IMR-90 (cell line): ENCODE measurements around the gene VPS13C. TPM values are rescaled to one million over a fixed set of nuclear protein-coding genes. Genes with fewer than 3 reads are reported as not detected.
"Not testable (repeated sequence)": the region's sequence is repeated elsewhere in the genome, so short reads cannot be mapped to it uniquely, and the experiment has no call there.

Experiments
- ATAC-seq: fragments of 200-7000 bp; cut with Tn5 transposase; 2 replicates; pipeline ENCODE4 v1.9.1; 2020; ENCODE audit warnings: low read depth, mild to moderate bottlenecking, moderate library complexity
- BruUV-seq: library from RNA; stranded (reverse); fragments of 400-500 nt; replicated peaks from 2 replicates; lab custom pipeline; 2021; lab: Mats Ljungman, UMichigan
- CTCF ChIA-PET: fragments of 300-600 bp; formaldehyde crosslinking; extraction: SDS; loops from one replicate; lab custom pipeline; 2021; ENCODE audit warnings: antibody characterized with exemption; lab: Yijun Ruan, JAX
- POLR2A ChIA-PET: fragments of 300-600 bp; sonication (Branson Sonifier 250); formaldehyde crosslinking; loops from one replicate; lab custom pipeline; 2022; ENCODE audit warnings: antibody characterized with exemption; ENCODE audit not compliant: unreplicated experiment; lab: Charles Lee
- DNase-seq: peaks from one replicate; pipeline ENCODE4 v3.0.0; 2013
- H2AFZ ChIP-seq: replicated peaks from 2 replicates; pipeline ENCODE3; 2013; ENCODE audit warnings: low read length, mild to moderate bottlenecking; ENCODE audit not compliant: poor library complexity
- H2AK5ac ChIP-seq: 2 replicates; pipeline ENCODE4 v1.6.1; 2013; ENCODE audit warnings: low read depth, low read length, inconsistent platforms
- H2AK9ac ChIP-seq: replicated peaks from 2 replicates; pipeline ENCODE3; 2013; ENCODE audit warnings: mild to moderate bottlenecking, low read depth, low read length, moderate library complexity; ENCODE audit not compliant: poor library complexity
- H2BK120ac ChIP-seq: 2 replicates; pipeline ENCODE4 v1.6.1; 2013; ENCODE audit warnings: low read depth, low read length, inconsistent platforms
- H2BK15ac ChIP-seq: 3 replicates; pipeline ENCODE4 v1.6.1; 2013; ENCODE audit warnings: low read depth, low read length, inconsistent platforms
- H2BK20ac ChIP-seq: 2 replicates; pipeline ENCODE4 v1.6.1; 2013; ENCODE audit warnings: low read depth, mild to moderate bottlenecking, inconsistent platforms, low read length, moderate library complexity
- H2BK5ac ChIP-seq: 2 replicates; pipeline ENCODE4 v1.6.1; 2013; ENCODE audit warnings: mild to moderate bottlenecking, low read depth, low read length, inconsistent platforms; ENCODE audit not compliant: poor library complexity, severe bottlenecking
- H3K14ac ChIP-seq: replicated peaks from 2 replicates; pipeline ENCODE4 v1.6.1; 2013; ENCODE audit warnings: low read depth, low read length, inconsistent platforms
- H3K18ac ChIP-seq: 2 replicates; pipeline ENCODE4 v1.6.1; 2013; ENCODE audit warnings: low read depth, low read length, control low read depth
- H3K23ac ChIP-seq: 2 replicates; pipeline ENCODE4 v1.6.1; 2013; ENCODE audit warnings: low read depth, low read length, inconsistent platforms
- H3K27ac ChIP-seq: 2 replicates; pipeline ENCODE4 v1.5.1; 2013; ENCODE audit warnings: mild to moderate bottlenecking, control low read depth, low read length; ENCODE audit not compliant: insufficient read depth
- H3K27me3 ChIP-seq: 2 replicates; pipeline ENCODE4 v1.6.1; 2013; ENCODE audit warnings: low read length; ENCODE audit not compliant: control insufficient read depth, insufficient read depth
- H3K36me3 ChIP-seq: 2 replicates; pipeline ENCODE4 v1.6.1; 2013; ENCODE audit warnings: low read length, mixed read lengths; ENCODE audit not compliant: control insufficient read depth, insufficient read depth
- H3K4ac ChIP-seq: 2 replicates; pipeline ENCODE4 v1.6.1; 2013; ENCODE audit warnings: low read depth, low read length, inconsistent platforms
- H3K4me1 ChIP-seq: 2 replicates; pipeline ENCODE4 v1.6.1; 2013; ENCODE audit warnings: low read length, mixed read lengths; ENCODE audit not compliant: control insufficient read depth, insufficient read depth
- H3K4me2 ChIP-seq: 2 replicates; pipeline ENCODE4 v1.6.1; 2013; ENCODE audit warnings: low read depth, mild to moderate bottlenecking, control low read depth, low read length, moderate library complexity
- H3K4me3 ChIP-seq: 2 replicates; pipeline ENCODE4 v1.5.1; 2013; ENCODE audit warnings: low read depth, mild to moderate bottlenecking, control low read depth, low read length, moderate library complexity; ENCODE audit not compliant: insufficient read depth
- H3K56ac ChIP-seq: 2 replicates; pipeline ENCODE4 v1.6.1; 2013; ENCODE audit warnings: low read length, inconsistent platforms; ENCODE audit not compliant: insufficient read depth; ENCODE audit errors: extremely low read depth
- H3K79me1 ChIP-seq, 2 experiments: 2 replicates each; pipeline ENCODE4 v1.6.1; 2013; ENCODE audit warnings: low read length in 2 of 2, inconsistent platforms in 1 of 2, low read depth in 1 of 2
- H3K9ac ChIP-seq: 2 replicates; pipeline ENCODE4 v1.6.1; 2013; ENCODE audit warnings: low read depth, low read length, control low read depth
- H3K9me1 ChIP-seq: 2 replicates; pipeline ENCODE4 v1.6.1; 2013; ENCODE audit warnings: low read length, inconsistent platforms; ENCODE audit not compliant: insufficient read depth
- H3K9me3 ChIP-seq: 2 replicates; pipeline ENCODE4 v1.6.1; 2013; ENCODE audit warnings: low read length; ENCODE audit not compliant: control insufficient read depth, insufficient read depth
- H4K20me1 ChIP-seq: 2 replicates; pipeline ENCODE4 v1.6.1; 2013; ENCODE audit warnings: low read length, inconsistent platforms; ENCODE audit not compliant: insufficient read depth
- H4K5ac ChIP-seq: 2 replicates; pipeline ENCODE4 v1.6.1; 2013; ENCODE audit warnings: mild to moderate bottlenecking, low read depth, low read length, control low read depth
- H4K8ac ChIP-seq, 2 experiments: 2 replicates each; pipeline ENCODE4 v1.6.1; 2013; ENCODE audit warnings: low read depth in 2 of 2, low read length in 2 of 2, control low read depth in 1 of 2, inconsistent platforms in 1 of 2
- H4K91ac ChIP-seq: 2 replicates; pipeline ENCODE4 v1.6.1; 2013; ENCODE audit warnings: low read depth, low read length, inconsistent platforms; ENCODE audit not compliant: insufficient read depth
- WGBS, 2 experiments: methylation state at CpG; one replicate each; pipeline versions ENCODE4 v1.1.5 to v1.1.7; 2013; ENCODE audit warnings: missing lambda C conversion rate in 2 of 2; ENCODE audit not compliant: insufficient read length in 1 of 2; ENCODE audit errors: extremely low coverage in 2 of 2; 5-methylcytosine and 5-hydroxymethylcytosine counted together
- dilution Hi-C: fragments of 300-500 bp; cut with HindIII; formaldehyde crosslinking; loops from one replicate; pipeline ENCODE4 v1.14.3; 2018; ENCODE audit warnings: low sequenced_read_pairs; ENCODE audit not compliant: unreplicated experiment
- in situ Hi-C: fragments of 300-500 bp; cut with MboI; formaldehyde crosslinking; loops from 3 replicates; pipeline ENCODE4 v1.14.3; 2019; ENCODE audit warnings: low sequenced_read_pairs, inconsistent platforms, mixed read lengths
- intact Hi-C: fragments of 100-400 bp; cut with micrococcal nuclease; formaldehyde crosslinking; loops from 2 replicates; pipeline ENCODE4 v1.10.0; 2022
- polyA plus RNA-seq, 3 experiments: library from polyadenylated mRNA; depleted of rRNA; stranded (reverse); fragments of >200 nt; gene quantifications; 2 replicates each; pipeline ENCODE4 v1.2.3, GENCODE V29; 2012; ENCODE audit warnings: low replicate concordance in 1 of 3
- total RNA-seq: library from RNA; depleted of rRNA; stranded (reverse); fragments of >200 nt; gene quantifications from 2 replicates; pipeline ENCODE4 v1.2.3, GENCODE V29; 2012

The VPS13C gene
- total and polyA plus RNA-seq, 2 of the 4 experiments (the other 2 are of a cell fraction), result 8.1 to 32.8 TPM

- H3K56ac ChIP-seq, H2BK15ac ChIP-seq, H4K8ac ChIP-seq, H3K27me3 ChIP-seq, dilution Hi-C loops, H3K4me1 ChIP-seq, H3K9ac ChIP-seq, intact Hi-C loops, H3K36me3 ChIP-seq, H2AK9ac ChIP-seq, H2AFZ ChIP-seq, H3K23ac ChIP-seq, H3K9me1 ChIP-seq, H2BK120ac ChIP-seq, H3K4me2 ChIP-seq, H3K79me1 ChIP-seq, in situ Hi-C loops, H4K5ac ChIP-seq, BruUV-seq, H2BK5ac ChIP-seq, H3K4ac ChIP-seq, DNase-seq, H4K91ac ChIP-seq, ATAC-seq, H4K20me1 ChIP-seq, H3K18ac ChIP-seq, H3K9me3 ChIP-seq, POLR2A ChIA-PET, H3K4me3 ChIP-seq, H2BK20ac ChIP-seq, H3K27ac ChIP-seq, H2AK5ac ChIP-seq, H3K14ac ChIP-seq: not testable (repeated sequence)
- CTCF ChIA-PET, result interaction anchor here (0.6 kb wide), 1 partner anchor 67 kb away, joined by 3 read pairs; no protein-coding TSS in a partner anchor
- no CpG with 5 or more reads among the region's 7 CpGs for WGBS, 2 experiments
These were observed 54.9 kb downstream of the VPS13C start for GRCh38 chr15:62005354-62005753.
